HepG2 (cell line): ENCODE data around the gene UST. TPM values are rescaled to one million over a fixed set of nuclear protein-coding genes. Genes with fewer than 3 reads are reported as not detected.
"Not testable (repeated sequence)": the region's sequence is repeated elsewhere in the genome, so short reads cannot be mapped to it uniquely, and the experiment has no call there.

ENCODE experiments used
- ATAC-seq: fragments of 200-7000 bp; cut with Tn5 transposase; 3 replicates; pipeline ENCODE4 v1.9.1; 2020; ENCODE audit warnings: mild to moderate bottlenecking, moderate library complexity
- BruUV-seq: library from RNA; stranded (reverse); fragments of 400-500 nt; replicated peaks from 2 replicates; lab custom pipeline; 2021; lab: Mats Ljungman, UMichigan
- CTCF ChIA-PET: fragments of 300-600 bp; formaldehyde crosslinking; extraction: SDS; loops from one replicate; lab custom pipeline; 2021; ENCODE audit warnings: low total read pairs, inconsistent platforms, low intra/inter-chr PET ratio; lab: Yijun Ruan, JAX
- POLR2A ChIA-PET: fragments of 350-600 bp; sonication (Branson Sonifier 250); formaldehyde crosslinking; loops from one replicate; lab custom pipeline; 2020; ENCODE audit warnings: antibody characterized with exemption, inconsistent platforms; lab: Yijun Ruan, JAX
- DNase-seq: peaks from one replicate; pipeline ENCODE4 v3.0.0-alpha.2; 2015; ENCODE audit warnings: low spot score
- FAIRE-seq: peaks from 3 replicates; lab custom pipeline; 2011; peaks lifted over from hg19 to GRCh38; lab: Jason Lieb, UNC
- H2AFZ ChIP-seq: one replicate; pipeline ENCODE4 v1.6.1; 2011; ENCODE audit warnings: low read length, inconsistent platforms
- H3K27ac ChIP-seq: fragments of 300-600 bp; 3 replicates; pipeline ENCODE4 v1.8.0; 2011; ENCODE audit warnings: mixed run types, mild to moderate bottlenecking, mixed read lengths, low read length, inconsistent platforms; ENCODE audit not compliant: insufficient read depth; ENCODE audit errors: extremely low read length
- H3K27me3 ChIP-seq, 2 experiments: fragments of 200-600 bp in 1 of 2; 2 replicates in 1 of 2; 3 replicates in 1 of 2; pipeline versions ENCODE4 v1.6.0 to v1.8.0; 2011; ENCODE audit warnings: low read length in 2 of 2, mild to moderate bottlenecking in 2 of 2, moderate library complexity in 2 of 2, inconsistent platforms in 1 of 2; ENCODE audit not compliant: insufficient read depth in 2 of 2, control insufficient read depth in 1 of 2
- H3K36me3 ChIP-seq, 2 experiments: fragments of 200-600 bp in 1 of 2; replicated peaks in 1 of 2; 2 replicates in 1 of 2; 3 replicates in 1 of 2; pipeline versions ENCODE4 v1.5.1 to v1.8.0; 2011; ENCODE audit warnings: low read length in 2 of 2, inconsistent platforms in 1 of 2; ENCODE audit not compliant: insufficient read depth in 2 of 2, control insufficient read depth in 1 of 2
- H3K4me1 ChIP-seq: 2 replicates; pipeline ENCODE4 v1.5.1; 2012; ENCODE audit warnings: low read length, inconsistent platforms; ENCODE audit not compliant: insufficient read depth
- H3K4me2 ChIP-seq: 2 replicates; pipeline ENCODE4 v1.6.0; 2011; ENCODE audit warnings: low read depth, low read length, inconsistent platforms
- H3K4me3 ChIP-seq, 3 experiments: fragments of 200-600 bp in 1 of 3; sonication (generic), shearing (Covaris generic) in 1 of 3; replicated peaks in 1 of 3; 2 replicates each; pipeline ENCODE4 v1.5.1; 2011 to 2016; ENCODE audit warnings: low read length in 3 of 3, inconsistent platforms in 2 of 3, low read depth in 2 of 3, mild to moderate bottlenecking in 2 of 3, control low read depth in 1 of 3, mixed read lengths in 1 of 3; ENCODE audit not compliant: insufficient read depth in 1 of 3
- H3K79me2 ChIP-seq: one replicate; pipeline ENCODE4 v1.6.1; 2011; ENCODE audit warnings: low read length, inconsistent platforms; ENCODE audit not compliant: insufficient read depth
- H3K9ac ChIP-seq: 2 replicates; pipeline ENCODE4 v1.6.0; 2011; ENCODE audit warnings: mild to moderate bottlenecking, low read depth, low read length, inconsistent platforms; ENCODE audit not compliant: insufficient read depth
- H3K9me3 ChIP-seq: 2 replicates; pipeline ENCODE4 v1.5.1; 2012; ENCODE audit warnings: mild to moderate bottlenecking, low read length
- H4K20me1 ChIP-seq: 2 replicates; pipeline ENCODE4 v1.6.0; 2011; ENCODE audit warnings: inconsistent platforms, mild to moderate bottlenecking, low read length, moderate library complexity; ENCODE audit not compliant: insufficient read depth
- DMAP1 ChIP-seq: IDR thresholded peaks from 2 replicates; pipeline ENCODE4 v1.6.1; 2016
- EED ChIP-seq: sonication (generic); formaldehyde crosslinking; IDR thresholded peaks from 2 replicates; pipeline ENCODE4 v1.5.0; 2020; ENCODE audit warnings: mild to moderate bottlenecking, missing genetic modification reagents
- ETV6 ChIP-seq: sonication (generic); formaldehyde crosslinking; conservative IDR thresholded peaks from 2 replicates; pipeline ENCODE4 v1.4.0; 2020; ENCODE audit warnings: missing genetic modification reagents
- EZH2 ChIP-seq: conservative IDR thresholded peaks from 2 replicates; pipeline ENCODE4 v1.6.1; 2012; ENCODE audit warnings: mild to moderate bottlenecking, low read depth, low read length, moderate library complexity
- PHF21A ChIP-seq: sonication (generic); formaldehyde crosslinking; IDR thresholded peaks from 2 replicates; pipeline ENCODE4 v1.5.0; 2020; ENCODE audit warnings: mild to moderate bottlenecking, missing genetic modification reagents
- STAG1 ChIP-seq: sonication (generic); formaldehyde crosslinking; IDR thresholded peaks from 2 replicates; pipeline ENCODE4 v1.4.0; 2020; ENCODE audit warnings: missing genetic modification reagents
- STAT5B ChIP-seq: sonication (generic); formaldehyde crosslinking; IDR thresholded peaks from 2 replicates; pipeline ENCODE4 v1.4.0; 2020; ENCODE audit warnings: missing genetic modification reagents
- TCF12 ChIP-seq, 2 experiments: fragments of 450-650 bp in 1 of 2; sonication (generic) in 1 of 2; formaldehyde crosslinking in 1 of 2; IDR thresholded peaks; 2 replicates each; pipeline versions ENCODE4 v1.6.1 to v1.8.0; 2017 to 2022; ENCODE audit warnings: antibody characterized with exemption in 1 of 2, mild to moderate bottlenecking in 1 of 2, missing genetic modification reagents in 1 of 2, moderate library complexity in 1 of 2
- ZFP82 ChIP-seq: sonication (generic); formaldehyde crosslinking; IDR thresholded peaks from 2 replicates; pipeline ENCODE4 v1.5.1; 2020; ENCODE audit warnings: mild to moderate bottlenecking, missing genetic modification reagents, borderline replicate concordance
- ZMAT5 ChIP-seq: sonication (generic); formaldehyde crosslinking; IDR thresholded peaks from 2 replicates; pipeline ENCODE4 v1.5.0; 2020; ENCODE audit warnings: mild to moderate bottlenecking, low read depth, missing genetic modification reagents, borderline replicate concordance
- ZNF121 ChIP-seq: sonication (generic); formaldehyde crosslinking; IDR thresholded peaks from 2 replicates; pipeline ENCODE4 v1.5.0; 2020; ENCODE audit warnings: mild to moderate bottlenecking, missing genetic modification reagents
- ZNF235 ChIP-seq: sonication (generic); formaldehyde crosslinking; IDR thresholded peaks from 2 replicates; pipeline ENCODE4 v1.8.1; 2023; ENCODE audit warnings: mild to moderate bottlenecking, missing genetic modification reagents, borderline replicate concordance
- ZNF468 ChIP-seq: sonication (generic); formaldehyde crosslinking; IDR thresholded peaks from 2 replicates; pipeline ENCODE4 v1.8.0; 2022; ENCODE audit warnings: mild to moderate bottlenecking, moderate library complexity, missing genetic modification reagents
- ZNF747 ChIP-seq: sonication (generic); formaldehyde crosslinking; IDR thresholded peaks from 2 replicates; pipeline ENCODE4 v1.8.1; 2023; ENCODE audit warnings: missing genetic modification reagents, mild to moderate bottlenecking, borderline replicate concordance
- ZNF777 ChIP-seq: sonication (generic); formaldehyde crosslinking; IDR thresholded peaks from 2 replicates; pipeline ENCODE4 v1.4.0; 2020; ENCODE audit warnings: missing genetic modification reagents
- WGBS: methylation state at CpG from one replicate; pipeline ENCODE4 v1.1.6; 2017; ENCODE audit warnings: low lambda C conversion rate; 5-methylcytosine and 5-hydroxymethylcytosine counted together
- in situ Hi-C: cut with HindIII; loops from 2 replicates; pipeline ENCODE4 v1.10.0; 2017; ENCODE audit warnings: low pct_unique_long_range_greater_than_20kb; ENCODE audit not compliant: extremely low pct_ligation_motif_present
- intact Hi-C: fragments of 100-400 bp; cut with micrococcal nuclease; formaldehyde crosslinking; loops from one replicate; pipeline ENCODE4 v1.10.0; 2022; ENCODE audit not compliant: unreplicated experiment
- polyA plus RNA-seq, 8 experiments: library from polyadenylated mRNA; depleted of rRNA in 3 of 8; stranded (reverse) in 7 of 8; unstranded in 1 of 8; fragments of >200 nt; fragmentation: Illumina TruSeq in 4 of 8; extraction: Trizol in 4 of 8; gene quantifications; 2 replicates each; pipeline versions ENCODE4 v1.2.1 to v1.2.3, GENCODE V29; 2011 to 2016; ENCODE audit warnings: low read depth in 4 of 8, missing spikeins in 1 of 8, mixed read lengths in 1 of 8; ENCODE audit not compliant: insufficient read depth in 1 of 8
- total RNA-seq, 5 experiments: library from RNA; depleted of rRNA; stranded (reverse); fragments of >200 nt; fragmentation: Illumina TruSeq; extraction: Trizol; gene quantifications; 2 replicates each; pipeline ENCODE4 v1.2.3, GENCODE V29; 2016; ENCODE audit warnings: low read depth in 1 of 5
- TF ChIP-seq, protein P1 (sequence below): sonication (generic); formaldehyde crosslinking; IDR thresholded peaks from 2 replicates; pipeline ENCODE4 v1.4.0; 2020; ENCODE audit warnings: missing genetic modification reagents

Gene UST
- total and polyA plus RNA-seq, 2 of the 13 experiments (the other 11 are each of a cell fraction or from before 2014, with no cell fraction given) = 0.27 TPM; not detected in 1

DNA sequence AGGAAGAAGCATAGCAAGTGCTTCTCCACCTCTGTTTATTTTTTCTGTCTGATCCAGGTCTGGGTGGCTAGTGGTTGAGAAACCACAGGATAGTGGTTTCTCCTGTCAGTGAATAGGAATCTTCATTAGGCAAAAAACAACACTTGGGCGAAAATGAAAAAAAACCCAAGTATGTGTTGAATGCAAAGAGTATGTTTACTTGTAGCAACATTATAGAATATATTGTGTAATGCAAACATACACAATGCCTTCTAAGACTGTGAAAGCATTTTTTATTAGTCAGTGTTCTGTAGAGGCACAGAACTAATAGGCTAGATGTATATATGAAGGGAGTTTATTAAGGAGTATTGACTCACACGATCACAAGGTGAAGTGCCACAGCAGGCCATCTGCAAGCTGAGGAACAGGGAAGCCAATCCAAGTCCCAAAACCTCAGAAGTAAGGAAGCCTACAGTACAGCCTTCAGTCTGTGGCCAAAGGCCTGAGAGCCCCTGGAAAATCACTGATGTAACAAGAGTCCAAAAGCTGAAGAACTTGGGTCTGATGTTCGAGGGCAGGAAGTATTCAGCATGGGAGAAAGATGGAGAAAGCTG lies 111.1 kb downstream of the UST start (continued):
- TF ChIP-seq, protein P1, sequence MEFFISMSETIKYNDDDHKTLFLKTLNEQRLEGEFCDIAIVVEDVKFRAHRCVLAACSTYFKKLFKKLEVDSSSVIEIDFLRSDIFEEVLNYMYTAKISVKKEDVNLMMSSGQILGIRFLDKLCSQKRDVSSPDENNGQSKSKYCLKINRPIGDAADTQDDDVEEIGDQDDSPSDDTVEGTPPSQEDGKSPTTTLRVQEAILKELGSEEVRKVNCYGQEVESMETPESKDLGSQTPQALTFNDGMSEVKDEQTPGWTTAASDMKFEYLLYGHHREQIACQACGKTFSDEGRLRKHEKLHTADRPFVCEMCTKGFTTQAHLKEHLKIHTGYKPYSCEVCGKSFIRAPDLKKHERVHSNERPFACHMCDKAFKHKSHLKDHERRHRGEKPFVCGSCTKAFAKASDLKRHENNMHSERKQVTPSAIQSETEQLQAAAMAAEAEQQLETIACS (CRISPR knock-in tag) = no peak
- TF ChIP-seq EZH2 = no peak
- TF ChIP-seq EED = no peak
- TF ChIP-seq DMAP1 = no peak
- TF ChIP-seq, all 625 proteins: peak for 0

DNA sequence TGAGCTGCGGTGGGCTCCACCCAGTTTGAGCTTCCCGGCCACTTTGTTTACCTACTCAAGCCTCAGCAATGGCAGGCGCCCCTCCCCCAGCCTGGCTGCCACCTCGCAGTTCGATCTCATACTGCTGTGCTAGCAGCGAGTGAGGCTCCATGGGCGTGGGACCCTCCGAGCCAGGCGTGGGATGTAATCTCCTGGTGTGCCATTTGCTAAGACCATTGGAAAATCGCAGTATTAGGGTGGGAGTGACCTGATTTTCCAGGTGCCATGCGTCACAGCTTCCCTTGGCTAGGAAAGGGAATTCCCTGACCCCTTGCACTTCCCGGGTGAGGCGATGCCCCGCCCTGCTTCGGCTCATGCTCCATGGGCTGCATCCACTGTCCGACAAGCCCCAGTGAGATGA lies 117.3 kb downstream of the UST start:
- CTCF ChIA-PET, H3K4me2 ChIP-seq, H2AFZ ChIP-seq, H3K4me1 ChIP-seq, intact Hi-C loops, H3K79me2 ChIP-seq, H4K20me1 ChIP-seq, H3K9me3 ChIP-seq, DNase-seq, H3K36me3 ChIP-seq, FAIRE-seq, H3K4me3 ChIP-seq, POLR2A ChIA-PET, BruUV-seq, H3K27ac ChIP-seq, in situ Hi-C loops, ATAC-seq, H3K9ac ChIP-seq: not testable (repeated sequence)
- 57% methylated on average over 11 of the region's 16 CpGs for WGBS
- peaks cover 0 to 14% of the 10 kb centered on the region in 2 experiments; a peak in 2 of 5 replicates for H3K27me3 ChIP-seq

DNA sequence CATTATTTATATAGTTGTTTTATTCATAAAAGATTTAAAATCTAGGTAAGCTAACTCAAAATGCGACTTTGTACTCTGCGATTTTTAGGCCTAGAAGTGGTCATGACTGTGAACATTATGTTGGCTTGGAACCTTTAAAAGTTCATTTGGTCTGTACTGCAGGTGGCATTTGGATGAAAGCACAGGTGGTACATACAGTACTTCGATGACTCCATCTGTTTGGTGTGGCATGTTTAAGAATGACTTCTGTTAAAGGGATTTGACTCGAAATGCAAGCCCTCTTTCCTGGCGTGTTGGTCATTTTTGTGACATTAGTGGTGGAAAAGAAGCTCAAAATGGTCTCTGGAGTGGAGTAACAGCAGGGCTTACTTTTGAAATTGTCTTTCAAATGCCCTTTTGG lies 118.1 kb downstream of the UST start:
- H3K9ac ChIP-seq = no peak overlapping the region
- no peak overlapping the region for H3K27ac ChIP-seq
- WGBS = 25% methylated on average over 5 of the region's 5 CpGs
- no peaks in the 10 kb centered on the region for H3K9me3 ChIP-seq
- peaks cover 0 to 14% of the 10 kb centered on the region in 2 experiments; a peak in 2 of 5 replicates for H3K27me3 ChIP-seq
- H3K79me2 ChIP-seq = no peaks in the 10 kb centered on the region
- no peak overlapping the region for H2AFZ ChIP-seq
- H3K4me1 ChIP-seq = no peaks in the 10 kb centered on the region
- no peak for FAIRE-seq
- ATAC-seq = no peak
- H3K4me2 ChIP-seq = no peak overlapping the region
- H3K36me3 ChIP-seq = no peaks in the 10 kb centered on the region
- POLR2A ChIA-PET = no interaction called here
- no TSS peak for BruUV-seq
- intact Hi-C loops = no loop called here
- DNase-seq = no peak
- in situ Hi-C loops = no loop called here
- no peak overlapping the region for H3K4me3 ChIP-seq
- H4K20me1 ChIP-seq = no peaks in the 10 kb centered on the region
- CTCF ChIA-PET = no interaction called here
- TF ChIP-seq ZFP82 (CRISPR knock-in tag) (no peak), ZNF468 (CRISPR knock-in tag) (no peak), ZNF747 (no peak), ETV6 (no peak), TCF12 (IDR thresholded peaks at IDR 0.05) (no peak), TCF12 (CRISPR knock-in tag; IDR thresholded peaks at IDR 0.05) (no peak), STAT5B (no peak), ZNF121 (CRISPR knock-in tag) (no peak), ZNF235 (CRISPR knock-in tag) (no peak), ZMAT5 (CRISPR knock-in tag) (no peak), PHF21A (CRISPR knock-in tag) (no peak), ZNF777 (CRISPR knock-in tag) (no peak), STAG1 (CRISPR knock-in tag) (no peak)
